Body of pancreas (tissue), 4 donors: ENCODE results near the gene TGFBRAP1. TPM values are rescaled to one million over a fixed set of nuclear protein-coding genes. Genes with fewer than 3 reads are reported as not detected.

Experiments used
- ATAC-seq: fragments of 150-250 bp; one replicate; pipeline ENCODE4 v1.9.1; 2016
- DNase-seq, 4 donors: peaks; one replicate each; pipeline ENCODE4 v3.0.0-alpha.2; 2019
- H3K27ac ChIP-seq, 4 donors: fragments of 200-600 bp; sonication (generic); 1 replicate in 3 of 4; 2 replicates in 1 of 4; pipeline versions ENCODE4 v1.5.1 to v1.6.1; 2016 to 2019; ENCODE audit warnings: mild to moderate bottlenecking in 1 of 4, mixed read lengths in 1 of 4, moderate library complexity in 1 of 4
- H3K27me3 ChIP-seq, 2 donors: fragments of 200-600 bp; sonication (generic); one replicate each; pipeline ENCODE4 v1.6.0; 2016; ENCODE audit warnings: mild to moderate bottlenecking in 1 of 2
- H3K36me3 ChIP-seq, 2 donors: fragments of 200-600 bp; sonication (generic); replicated peaks in 1 of 2; 2 replicates each; pipeline ENCODE4 v1.5.1; 2016; ENCODE audit warnings: low read depth in 2 of 2; ENCODE audit not compliant: insufficient read depth in 1 of 2
- H3K4me1 ChIP-seq: fragments of 200-600 bp; sonication (generic); one replicate; pipeline ENCODE4 v1.6.0; 2016
- H3K4me3 ChIP-seq, 2 donors: fragments of 200-600 bp; sonication (generic); 1 replicate in 1 of 2; 2 replicates in 1 of 2; pipeline ENCODE4 v1.5.1; 2016 to 2019
- H3K9me3 ChIP-seq, 3 donors: fragments of 200-600 bp; sonication (generic); 1 replicate in 2 of 3; 2 replicates in 1 of 3; pipeline ENCODE4 v1.5.1; 2016
- CTCF ChIP-seq, 7 experiments: fragments of 450-650 bp in 4 of 7; fragments of 200-600 bp in 3 of 7; sonication (generic) in 3 of 7; IDR thresholded peaks; one replicate each; pipeline ENCODE4 v1.5.1; 2016 to 2019; ENCODE audit warnings: antibody characterized with exemption in 7 of 7
- POLR2A ChIP-seq, 3 donors: fragments of 450-650 bp; IDR thresholded peaks; one replicate each; pipeline ENCODE4 v1.6.1; 2016; ENCODE audit warnings: antibody characterized with exemption in 3 of 3, mild to moderate bottlenecking in 2 of 3
- WGBS, 2 donors: methylation state at CpG; one replicate each; pipeline ENCODE4 v1.1.5; 2017; 5-methylcytosine and 5-hydroxymethylcytosine counted together
- intact Hi-C: fragments of 100-400 bp; cut with DNase I; formaldehyde crosslinking; loops from one replicate; pipeline ENCODE4 v1.15.1; 2023
- total RNA-seq, 2 donors: library from RNA; depleted of rRNA; stranded (reverse); fragments of >200 nt; gene quantifications; one replicate each; pipeline ENCODE4 v1.1.0, GENCODE V29; 2016

Gene TGFBRAP1
- total RNA-seq, 2 donors from 2014 or later = 11.2 to 12.9 TPM

GRCh38 chr2:105237045-105237765 lies 92.3 kb downstream of the TGFBRAP1 start:
- DNase-seq (no peak), ATAC-seq (peak; percentile 42)
- WGBS, 2 donors = 47 to 54% methylated on average over 34 to 39 of the region's 41 CpGs
- H3K4me3 ChIP-seq = no peak overlapping the region
- intact Hi-C loops = no loop called here
- no peaks in the 10 kb centered on the region for H3K4me1 ChIP-seq
- TF ChIP-seq CTCF (IDR thresholded peaks at IDR 0.05) (no peak), POLR2A (IDR thresholded peaks at IDR 0.05) (no peak)
- no peaks in the 10 kb centered on the region for H3K36me3 ChIP-seq
- H3K9me3 ChIP-seq = no peaks in the 10 kb centered on the region
- no peak overlapping the region for H3K27ac ChIP-seq
- H3K27me3 ChIP-seq = no peaks in the 10 kb centered on the region

GRCh38 chr2:105236060-105236424 lies 93.5 kb downstream of the TGFBRAP1 start:
- H3K4me1 ChIP-seq = no peaks in the 10 kb centered on the region
- H3K4me3 ChIP-seq = no peak overlapping the region
- H3K27ac ChIP-seq = no peak overlapping the region
- no peaks in the 10 kb centered on the region for H3K9me3 ChIP-seq
- H3K27me3 ChIP-seq = no peaks in the 10 kb centered on the region
- 32 to 38% methylated on average over 5 of the region's 5 CpGs for WGBS, 2 donors
- DNase-seq (no peak), ATAC-seq (no peak)
- intact Hi-C loops = no loop called here
- H3K36me3 ChIP-seq = no peaks in the 10 kb centered on the region
- TF ChIP-seq CTCF (IDR thresholded peaks at IDR 0.05) (no peak), POLR2A (IDR thresholded peaks at IDR 0.05) (no peak)

GRCh38 chr2:105235388-105236059 lies 94.0 kb downstream of the TGFBRAP1 start:
- H3K36me3 ChIP-seq = no peaks in the 10 kb centered on the region
- H3K27ac ChIP-seq = no peak overlapping the region
- DNase-seq (peak; percentile 67 to 86 (median 76)), ATAC-seq (peak; percentile 53)
- no peaks in the 10 kb centered on the region for H3K4me1 ChIP-seq
- H3K27me3 ChIP-seq = no peaks in the 10 kb centered on the region
- intact Hi-C loops = no loop called here
- no peak overlapping the region for H3K4me3 ChIP-seq
- no peaks in the 10 kb centered on the region for H3K9me3 ChIP-seq
- 13% methylated on average over 9 to 12 of the region's 12 CpGs for WGBS, 2 donors
- TF ChIP-seq POLR2A (IDR thresholded peaks at IDR 0.05) = no peak
- peak; percentile 33 to 60 (median 55) for TF ChIP-seq CTCF (IDR thresholded peaks at IDR 0.05)

- Histone ChIP-seq H3K4me1 (no peaks in the 10 kb centered on the region), H3K4me3 (no peak overlapping the region), H3K36me3 (no peaks in the 10 kb centered on the region), H3K27ac (no peak overlapping the region), H3K9me3 (no peaks in the 10 kb centered on the region), H3K27me3 (no peaks in the 10 kb centered on the region)
- intact Hi-C loops = no loop called here
- no peak for DNase-seq
- ATAC-seq = no peak
- no peak for TF ChIP-seq CTCF (IDR thresholded peaks at IDR 0.05)
- no peak for TF ChIP-seq POLR2A (IDR thresholded peaks at IDR 0.05)
- WGBS, 2 donors = 42 to 43% methylated on average over 3 of the region's 3 CpGs
Measured at GRCh38 chr2:105231232-105231619, 98.3 kb downstream of the TGFBRAP1 start.
